Measurements from ENCODE around the gene OPRM1.
"Not testable (repeated sequence)": the region's sequence is repeated elsewhere in the genome, so short reads cannot be mapped to it uniquely, and the experiment has no call there.

Gene OPRM1

GRCh38 chr6:154196333-154196885 lies 157.4 kb downstream of the OPRM1 start:
- TF ChIP-seq CTCF (IDR thresholded peaks at IDR 0.05; ENCODE audit: low read depth, low read length), result no peak
- DNase-seq, result no peak
- H3K27me3 ChIP-seq, result no peaks in the 10 kb centered on the region
- no peaks in the 10 kb centered on the region for H3K9me3 ChIP-seq
- no peak overlapping the region for H3K4me3 ChIP-seq (ENCODE audit: low read depth, low read length)
- H3K4me1 ChIP-seq, result no peaks in the 10 kb centered on the region
- no peaks in the 10 kb centered on the region for H3K36me3 ChIP-seq

- H3K36me3 ChIP-seq, result no peaks in the 10 kb centered on the region
- H3K9me3 ChIP-seq, result no peaks in the 10 kb centered on the region
- TF ChIP-seq CTCF (IDR thresholded peaks at IDR 0.05; ENCODE audit: low read depth, low read length), result no peak
These were observed 158.3 kb downstream of the OPRM1 start for GRCh38 chr6:154197196-154197860.

GRCh38 chr6:154201688-154202087 lies 162.6 kb downstream of the OPRM1 start:
- not testable (repeated sequence) for H3K4me3 ChIP-seq (ENCODE audit: low read depth, low read length); H3K36me3 ChIP-seq; H3K27me3 ChIP-seq; H3K9me3 ChIP-seq; H3K4me1 ChIP-seq; DNase-seq

More at GRCh38 chr6:154197196-154197860, 158.3 kb downstream of the OPRM1 start:
- no peak for DNase-seq
- Histone ChIP-seq H3K27me3 (no peaks in the 10 kb centered on the region), H3K4me3 (ENCODE audit: low read depth, low read length) (no peak overlapping the region), H3K4me1 (no peaks in the 10 kb centered on the region)

- H3K36me3 ChIP-seq, result no peaks in the 10 kb centered on the region
- H3K4me3 ChIP-seq (ENCODE audit: low read depth, low read length), result no peak overlapping the region
- DNase-seq, result no peak
- no peaks in the 10 kb centered on the region for H3K27me3 ChIP-seq
- H3K9me3 ChIP-seq, result no peaks in the 10 kb centered on the region
- TF ChIP-seq CTCF (IDR thresholded peaks at IDR 0.05; ENCODE audit: low read depth, low read length), result no peak
- H3K4me1 ChIP-seq, result no peaks in the 10 kb centered on the region
These were observed 163.3 kb downstream of the OPRM1 start for GRCh38 chr6:154202339-154202738.

GRCh38 chr6:154202958-154203357 lies 163.9 kb downstream of the OPRM1 start:
- Histone ChIP-seq H3K36me3 (no peaks in the 10 kb centered on the region), H3K4me3 (ENCODE audit: low read depth, low read length) (no peak overlapping the region), H3K9me3 (no peaks in the 10 kb centered on the region), H3K4me1 (no peaks in the 10 kb centered on the region), H3K27me3 (no peaks in the 10 kb centered on the region)
- DNase-seq, result no peak
- no peak for TF ChIP-seq CTCF (IDR thresholded peaks at IDR 0.05; ENCODE audit: low read depth, low read length)

- TF ChIP-seq CTCF (IDR thresholded peaks at IDR 0.05; ENCODE audit: low read depth, low read length), result no peak
These were observed 167.1 kb downstream of the OPRM1 start for GRCh38 chr6:154206141-154206540.

More at GRCh38 chr6:154206141-154206540, 167.1 kb downstream of the OPRM1 start:
- DNase-seq, result no peak
- no peaks in the 10 kb centered on the region for H3K9me3 ChIP-seq
- H3K27me3 ChIP-seq, result no peaks in the 10 kb centered on the region
- H3K4me3 ChIP-seq (ENCODE audit: low read depth, low read length), result no peak overlapping the region
- H3K4me1 ChIP-seq, result no peaks in the 10 kb centered on the region
- no peaks in the 10 kb centered on the region for H3K36me3 ChIP-seq
